Activated effector memory CD4-positive, alpha-beta T cell treated with anti-CD3 and anti-CD28 coated beads, Interleukin-2, amount 50 U/mL, for 16 hours (primary cell): ENCODE data around the gene HERPUD1.

Experiments used
- DNase-seq: peaks from one replicate; pipeline ENCODE4 v3.0.0-alpha.2; 2020

The HERPUD1 gene

DNA sequence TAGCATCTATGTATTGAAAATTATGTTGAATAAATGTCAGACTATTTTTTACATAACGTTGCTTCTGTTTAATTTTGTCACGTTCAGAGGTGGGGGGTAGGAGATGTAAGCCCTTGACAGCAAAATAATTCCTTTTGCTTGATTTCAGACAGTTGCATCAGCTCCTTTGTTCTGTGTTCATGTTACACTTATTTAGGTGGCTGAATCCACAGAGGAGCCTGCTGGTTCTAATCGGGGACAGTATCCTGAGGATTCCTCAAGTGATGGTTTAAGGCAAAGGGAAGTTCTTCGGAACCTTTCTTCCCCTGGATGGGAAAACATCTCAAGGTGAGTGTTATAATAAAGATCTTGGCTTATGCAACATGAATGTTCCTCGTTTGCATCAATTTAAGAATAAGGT lies 4.5 kb downstream of the HERPUD1 start:
- no peak for DNase-seq

- no peak for DNase-seq
Measured at GRCh38 chr16:56936950-56937349, 5.0 kb downstream of the HERPUD1 start.

- DNase-seq: peak; percentile 75
Measured at GRCh38 chr16:56938664-56939513, 6.9 kb downstream of the HERPUD1 start.

- peak; percentile 58 for DNase-seq
Measured at GRCh38 chr16:56939801-56940200, 7.9 kb downstream of the HERPUD1 start.

GRCh38 chr16:56941092-56941491 lies 9.2 kb downstream of the HERPUD1 start:
- DNase-seq: peak; percentile 34

GRCh38 chr16:56941856-56942331 lies 10.0 kb downstream of the HERPUD1 start:
- DNase-seq: no peak

DNA sequence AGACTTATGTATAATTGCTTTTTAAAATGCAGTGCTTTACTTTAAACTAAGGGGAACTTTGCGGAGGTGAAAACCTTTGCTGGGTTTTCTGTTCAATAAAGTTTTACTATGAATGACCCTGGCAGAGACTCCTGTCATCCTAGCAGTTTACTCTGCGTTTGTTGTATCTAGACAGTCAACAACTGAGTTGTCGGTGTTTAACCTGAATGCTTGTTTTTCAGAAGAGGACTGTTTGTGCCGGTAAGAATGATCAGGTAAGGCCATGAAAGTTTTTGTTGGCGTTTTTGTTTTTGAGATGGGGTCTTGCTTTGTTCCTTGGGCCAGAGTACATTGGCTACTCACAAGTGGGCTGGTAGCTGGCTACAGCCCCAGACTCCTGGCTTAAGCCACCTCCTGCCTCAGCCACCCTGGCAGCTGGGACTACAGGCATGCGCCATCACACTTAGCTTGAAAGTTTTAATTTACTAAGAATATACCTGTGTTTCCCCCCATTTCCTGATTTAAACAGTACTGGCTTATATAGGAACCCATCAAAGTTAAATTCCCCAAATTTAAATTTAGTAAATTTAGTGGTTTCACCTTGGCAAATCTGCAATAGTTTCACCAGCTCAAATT lies 11.9 kb downstream of the HERPUD1 start:
- DNase-seq: peak; percentile 42

GRCh38 chr16:56944954-56945839 lies 13.3 kb downstream of the HERPUD1 start:
- peak; percentile 66 for DNase-seq

GRCh38 chr16:56945847-56946527 lies 14.0 kb downstream of the HERPUD1 start:
- DNase-seq: peak; percentile 16

DNA sequence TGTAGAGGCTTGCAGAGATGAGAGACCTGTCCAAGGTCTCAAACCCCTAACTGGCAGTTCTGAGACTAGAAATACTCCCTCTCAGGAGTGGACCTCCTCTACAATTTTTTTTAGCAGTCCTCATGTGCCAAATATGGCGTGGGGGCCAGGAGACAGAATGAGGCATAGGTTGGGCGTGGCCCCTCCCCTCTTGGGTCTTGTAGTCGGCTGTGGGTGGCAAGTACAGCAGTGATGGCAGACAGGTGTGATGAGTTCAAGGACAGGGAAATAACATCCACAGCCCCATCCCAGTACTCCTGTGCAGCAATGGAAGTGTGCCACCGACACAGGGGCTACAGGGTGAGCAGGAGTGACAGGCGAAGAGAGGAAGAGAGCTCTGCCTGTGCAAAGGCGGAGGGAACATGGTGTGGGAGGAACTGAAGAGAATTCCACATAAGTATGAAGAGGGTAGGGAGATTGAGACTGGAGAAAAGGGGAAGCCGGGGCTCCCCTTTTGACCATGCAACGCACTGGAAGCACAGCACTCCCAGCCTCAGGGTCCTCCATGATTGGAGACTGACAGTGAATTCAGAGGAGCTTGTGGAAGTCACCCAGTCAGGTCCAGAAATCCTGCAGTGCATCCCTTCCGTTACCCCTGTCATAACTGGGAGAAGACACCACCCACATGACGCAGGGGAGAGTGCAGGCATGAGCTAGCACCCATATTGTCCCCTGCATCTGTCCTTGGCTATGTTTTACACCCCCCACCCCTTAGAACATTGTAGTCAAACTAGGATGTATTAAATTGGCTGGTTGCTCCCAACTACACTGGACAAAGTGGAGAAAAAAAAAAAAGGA lies 15.0 kb downstream of the HERPUD1 start:
- DNase-seq: peak; percentile 64

DNA sequence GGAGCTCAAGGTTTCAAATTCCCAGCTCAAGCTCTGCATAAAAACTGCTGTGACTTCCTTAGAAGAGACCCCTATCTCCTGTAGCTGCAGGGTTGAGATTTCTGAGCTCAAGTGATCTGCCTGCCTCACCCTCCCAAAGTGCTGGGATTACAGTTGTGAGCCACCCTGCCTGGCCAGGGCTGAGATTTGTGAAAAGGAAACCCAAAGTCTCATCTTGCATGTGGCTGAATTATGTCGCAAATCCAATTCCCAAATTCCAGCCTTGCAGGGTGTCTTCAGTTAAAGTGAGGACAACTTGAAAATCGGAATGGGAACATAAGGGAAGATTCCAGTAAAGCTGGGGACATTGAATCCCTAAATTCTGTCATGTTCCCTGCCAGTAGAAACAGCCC lies 15.7 kb downstream of the HERPUD1 start:
- peak; percentile 55 for DNase-seq

GRCh38 chr16:56948234-56948633 lies 16.3 kb downstream of the HERPUD1 start:
- peak; percentile 59 for DNase-seq

DNA sequence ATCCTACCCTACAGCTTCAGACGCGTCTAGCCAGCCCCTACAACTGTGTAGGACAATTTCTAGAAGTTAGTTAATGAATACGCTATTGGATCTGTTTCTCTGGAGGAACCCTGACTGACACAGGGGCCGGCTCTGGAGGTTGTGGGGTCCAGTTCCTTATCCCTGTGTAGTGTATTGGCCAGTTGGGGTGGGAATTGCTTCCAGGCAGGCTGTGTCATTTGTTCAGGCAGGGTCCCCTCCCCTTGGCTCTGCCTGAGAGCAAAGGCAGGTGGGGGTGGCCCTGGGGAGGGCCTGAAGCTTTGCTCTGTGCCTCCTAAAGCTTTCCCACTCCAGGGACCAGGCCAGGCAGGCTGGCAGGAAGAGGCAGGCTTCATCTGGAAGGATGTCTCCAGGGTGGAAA lies 18.1 kb downstream of the HERPUD1 start:
- peak; percentile 27 for DNase-seq

DNA sequence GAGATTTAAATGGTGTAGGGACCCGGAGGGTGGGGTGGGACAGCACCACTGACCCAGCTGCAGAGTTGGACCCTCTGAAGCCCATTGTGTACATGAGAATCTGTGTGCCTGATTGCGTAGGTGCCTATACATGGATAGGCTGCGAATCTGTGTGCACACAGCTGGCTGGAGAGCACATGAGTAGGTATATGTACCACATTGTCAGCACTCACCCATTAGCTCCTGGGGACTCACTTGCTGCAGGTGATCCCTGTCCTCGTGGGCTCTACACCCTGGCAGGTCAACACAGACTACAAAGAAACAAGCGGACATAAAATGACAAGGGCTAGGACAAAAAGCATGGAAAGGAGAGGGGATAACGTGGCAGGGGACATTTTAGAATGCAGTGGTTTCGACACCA lies 18.5 kb downstream of the HERPUD1 start:
- peak; percentile 51 for DNase-seq

- DNase-seq: peak; percentile 83
Measured at GRCh38 chr16:56950881-56951771, 19.2 kb downstream of the HERPUD1 start.

DNA sequence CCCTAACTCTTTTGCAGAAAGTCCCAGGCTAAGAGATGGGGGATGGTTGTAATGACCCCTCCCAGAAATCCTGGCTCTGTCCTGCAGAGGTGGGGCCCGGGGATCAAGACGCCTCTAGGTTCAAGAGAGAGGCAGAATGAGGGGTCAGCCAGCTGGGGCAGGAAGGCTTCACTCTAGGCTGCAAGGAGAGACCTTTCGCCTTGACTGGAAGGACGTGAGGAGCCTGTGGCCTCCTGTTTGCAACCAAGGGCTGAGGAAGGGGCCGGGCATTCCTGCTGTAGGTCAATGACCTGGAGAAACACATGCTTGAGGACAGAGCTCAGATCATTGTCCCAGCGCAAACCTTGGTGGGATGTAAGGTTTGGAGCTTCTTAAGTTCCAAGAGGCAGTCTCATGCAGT lies 21.1 kb downstream of the HERPUD1 start:
- DNase-seq: no peak

GRCh38 chr16:56956076-56956475 lies 24.1 kb downstream of the HERPUD1 start:
- no peak for DNase-seq

GRCh38 chr16:56956756-56957155 lies 24.8 kb downstream of the HERPUD1 start:
- no peak for DNase-seq

DNA sequence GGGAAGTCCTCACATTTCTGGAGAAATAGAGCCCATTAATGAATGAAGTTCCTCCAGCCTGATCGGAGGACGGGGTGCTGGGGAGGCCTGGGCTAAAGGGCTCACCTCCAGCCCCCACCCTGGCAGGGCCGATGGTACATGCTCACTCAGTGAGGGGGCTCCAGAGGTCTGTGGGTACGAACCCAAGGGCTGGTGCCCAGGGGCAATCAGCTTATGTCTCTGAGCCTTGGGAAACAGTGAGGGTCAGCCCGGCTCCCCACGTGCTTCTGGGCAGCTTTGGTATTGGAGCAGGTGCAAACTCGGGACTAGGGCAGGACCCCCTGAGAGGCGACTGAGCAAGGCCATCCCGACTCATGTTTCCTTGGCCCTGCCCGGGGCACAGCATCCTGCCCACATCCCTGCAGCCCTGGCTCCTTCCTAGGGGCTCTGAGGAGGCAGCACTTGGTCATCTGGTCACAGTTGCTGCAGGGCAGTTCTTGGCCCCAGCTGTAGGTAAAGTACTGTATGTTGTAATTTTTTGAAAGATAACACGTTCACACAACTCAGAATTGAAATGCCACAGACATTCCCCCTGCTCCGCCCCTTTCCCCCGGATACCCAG lies 28.8 kb downstream of the HERPUD1 start:
- DNase-seq: no peak

DNA sequence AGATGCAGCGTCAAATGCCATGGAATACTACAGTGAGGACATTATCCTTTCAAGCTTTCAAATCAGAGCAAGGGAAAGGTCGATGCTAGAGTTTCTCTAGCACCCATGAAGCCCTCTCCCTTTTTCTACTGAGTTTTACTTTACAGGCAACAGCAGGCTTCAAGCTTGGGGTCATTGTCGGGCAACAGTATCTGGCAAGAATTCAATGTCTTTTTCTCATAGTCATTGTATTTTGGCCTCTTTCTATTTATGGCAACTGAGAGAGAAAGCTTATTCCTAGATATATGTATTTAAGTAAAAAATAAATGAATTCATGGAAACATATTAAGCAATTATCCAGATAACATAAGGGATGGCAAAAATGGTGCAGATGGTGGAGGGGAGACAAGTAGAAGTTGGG lies 29.4 kb downstream of the HERPUD1 start:
- DNase-seq: no peak
